ENCODE measurements around the gene MAP4K2. TPM values are rescaled to one million over a fixed set of nuclear protein-coding genes. Genes with fewer than 3 reads are reported as not detected.
A peak's percentile ranks its signal among the peaks of the same experiment; 100 is the strongest.

Gene MAP4K2
- total RNA-seq (1 to 10 TPM; 6.1 to 8.6 (median 7.0) TPM), polyA plus RNA-seq (10 to 100 TPM; 19.5 to 24.0 TPM)

DNA sequence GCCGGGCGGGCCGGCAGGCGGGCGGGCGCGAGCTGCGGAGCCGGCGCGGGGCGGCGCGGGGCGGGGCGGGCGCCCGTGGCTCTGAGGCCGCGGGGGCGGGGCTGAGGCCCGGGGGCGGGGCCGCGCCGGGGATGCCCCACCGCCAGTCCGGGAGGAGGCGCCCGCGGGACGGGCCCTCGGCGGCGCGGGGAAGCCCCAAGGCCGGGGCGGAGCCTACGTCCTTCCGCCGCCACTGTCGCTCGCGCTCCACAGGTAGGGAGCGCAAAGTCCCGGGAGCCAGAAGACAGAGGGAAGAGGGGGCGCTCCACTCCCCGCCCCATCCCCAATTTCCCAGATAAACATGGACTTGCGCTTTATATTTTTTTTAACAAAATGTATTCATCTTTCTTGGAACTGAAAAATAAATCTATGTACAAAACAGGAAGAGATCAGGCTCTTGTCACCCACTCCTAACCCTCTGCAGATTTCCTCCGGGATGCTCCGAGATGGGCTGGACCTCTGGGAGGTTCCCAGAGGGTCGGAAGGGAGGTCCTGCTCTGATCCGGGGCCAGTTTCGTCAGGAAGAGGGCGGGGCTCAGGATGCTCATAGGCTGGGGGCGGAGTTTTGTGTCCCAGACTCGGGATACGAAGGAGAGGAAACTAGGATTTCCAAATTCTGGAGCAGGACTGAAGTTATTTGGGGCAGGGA, at the start of gene MAP4K2:
Gene MAP4K2 (minus strand): TSS at position 57 of the 688 bp plus-strand sequence. CDS start 65 bp downstream, outside the sequence.
- H3K27me3 ChIP-seq, result no peaks in the 10 kb centered on the region
- H3K9me3 ChIP-seq, result no peaks in the 10 kb centered on the region
- peak; percentile 91 to 96 (median 94) for ATAC-seq
- 1% methylated on average over 28 to 58 of the region's 58 CpGs for WGBS, 2 donors
- peaks cover 6 to 12% (median 7%) of the 10 kb centered on the region in 3 donors for H3K4me1 ChIP-seq
- peak; percentile 79 to 94 (median 88) for DNase-seq
- TF ChIP-seq, protein P1, sequence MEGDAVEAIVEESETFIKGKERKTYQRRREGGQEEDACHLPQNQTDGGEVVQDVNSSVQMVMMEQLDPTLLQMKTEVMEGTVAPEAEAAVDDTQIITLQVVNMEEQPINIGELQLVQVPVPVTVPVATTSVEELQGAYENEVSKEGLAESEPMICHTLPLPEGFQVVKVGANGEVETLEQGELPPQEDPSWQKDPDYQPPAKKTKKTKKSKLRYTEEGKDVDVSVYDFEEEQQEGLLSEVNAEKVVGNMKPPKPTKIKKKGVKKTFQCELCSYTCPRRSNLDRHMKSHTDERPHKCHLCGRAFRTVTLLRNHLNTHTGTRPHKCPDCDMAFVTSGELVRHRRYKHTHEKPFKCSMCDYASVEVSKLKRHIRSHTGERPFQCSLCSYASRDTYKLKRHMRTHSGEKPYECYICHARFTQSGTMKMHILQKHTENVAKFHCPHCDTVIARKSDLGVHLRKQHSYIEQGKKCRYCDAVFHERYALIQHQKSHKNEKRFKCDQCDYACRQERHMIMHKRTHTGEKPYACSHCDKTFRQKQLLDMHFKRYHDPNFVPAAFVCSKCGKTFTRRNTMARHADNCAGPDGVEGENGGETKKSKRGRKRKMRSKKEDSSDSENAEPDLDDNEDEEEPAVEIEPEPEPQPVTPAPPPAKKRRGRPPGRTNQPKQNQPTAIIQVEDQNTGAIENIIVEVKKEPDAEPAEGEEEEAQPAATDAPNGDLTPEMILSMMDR (IDR thresholded peaks at IDR 0.05), result no peak
- H3K36me3 ChIP-seq, result peaks cover 0 to 3% (median 3%) of the 10 kb centered on the region in 3 donors
- intact Hi-C loops (cut with DNase I), result no loop called here
- peak within 1 kb of the TSS; percentile 39 to 68 (median 52) for H3K4me3 ChIP-seq
- H3K27ac ChIP-seq, result peak within 1 kb of the TSS; percentile 41 to 60 (median 46)
- FAIRE-seq, result no peak

DNA sequence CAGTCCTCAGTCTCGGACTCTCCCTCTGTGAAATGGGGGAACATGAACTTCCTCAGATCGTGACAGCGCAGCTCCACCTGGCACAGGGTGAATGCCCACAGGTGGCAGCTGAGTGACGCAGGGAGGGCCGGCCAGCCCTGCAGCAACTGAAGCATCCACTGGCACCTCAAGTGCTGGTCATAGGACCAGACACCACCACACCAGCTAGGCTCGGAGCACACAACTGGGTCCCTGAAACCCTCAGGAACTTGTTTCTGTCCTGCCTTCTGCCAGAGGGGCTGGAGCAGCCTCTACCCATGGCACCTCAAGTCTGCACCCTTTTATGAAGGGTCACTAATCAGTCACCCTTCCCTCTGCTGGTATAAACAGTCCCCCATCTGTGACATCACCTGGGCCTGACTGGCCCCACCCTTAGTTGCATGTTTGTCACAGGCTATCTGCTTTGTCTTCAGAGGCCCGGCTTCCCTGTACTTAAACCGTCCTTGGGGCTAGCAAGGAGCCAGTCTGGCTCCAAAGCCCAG, 48.9 kb upstream of the MAP4K2 start:
- Histone ChIP-seq H3K9me3 (no peaks in the 10 kb centered on the region), H3K4me1 (peaks cover 5 to 32% (median 10%) of the 10 kb centered on the region in 3 donors), H3K4me3 (no peak overlapping the region), H3K27me3 (no peaks in the 10 kb centered on the region), H3K36me3 (peaks cover 0 to 9% (median 0%) of the 10 kb centered on the region in 3 donors), H3K27ac (no peak overlapping the region)
- TF ChIP-seq, protein P1 (IDR thresholded peaks at IDR 0.05), result no peak
- no peak for ATAC-seq
- intact Hi-C loops (cut with DNase I), result loop anchor here in 2 of 3 donors (5.0 to 10.0 kb wide), 2 partner anchors 40 to 253 kb away; no protein-coding TSS in a partner anchor
- FAIRE-seq, result no peak
- no peak for DNase-seq
- 86 to 88% methylated on average over 8 of the region's 8 CpGs for WGBS, 2 donors

DNA sequence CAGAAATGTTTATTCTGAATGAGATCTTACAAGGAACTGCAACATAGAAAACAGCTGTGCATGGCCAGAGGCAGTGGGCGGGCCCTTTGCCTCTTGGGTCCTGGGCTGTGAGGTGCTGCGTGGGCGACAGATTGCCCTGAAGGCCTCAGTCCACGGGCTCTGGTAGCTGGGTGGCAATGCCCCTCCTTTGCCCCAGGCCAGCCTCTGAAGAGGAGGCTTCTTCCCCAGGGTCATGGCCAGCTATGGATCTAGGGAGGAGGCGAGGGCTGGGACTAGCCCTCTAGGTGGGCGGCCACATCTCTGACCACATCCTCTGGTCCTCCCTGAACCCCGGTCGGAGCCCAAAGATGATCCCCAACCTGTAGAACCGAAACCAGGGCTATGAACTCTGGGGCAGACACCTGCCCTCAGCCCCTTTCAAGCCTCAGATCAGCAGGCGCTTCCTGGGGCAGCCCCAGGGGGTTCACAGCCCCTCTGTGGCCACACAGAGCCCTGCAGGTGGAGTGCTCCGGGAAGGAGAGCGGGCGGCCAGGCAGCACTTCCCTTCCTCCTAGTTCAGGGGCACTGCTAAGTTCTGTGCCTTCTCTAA, 48.1 kb upstream of the MAP4K2 start:
- no peak overlapping the region for H3K27ac ChIP-seq
- intact Hi-C loops (cut with DNase I), result loop anchor here in 2 of 3 donors (5.0 to 10.0 kb wide), 2 partner anchors 41 to 254 kb away; no protein-coding TSS in a partner anchor
- no peaks in the 10 kb centered on the region for H3K9me3 ChIP-seq
- peaks cover 5 to 32% (median 10%) of the 10 kb centered on the region in 3 donors for H3K4me1 ChIP-seq
- no peak overlapping the region for H3K4me3 ChIP-seq
- FAIRE-seq (no peak), DNase-seq (peak in 1 of 6 donors; percentile 49), ATAC-seq (no peak)
- 72 to 74% methylated on average over 13 of the region's 13 CpGs for WGBS, 2 donors
- no peaks in the 10 kb centered on the region for H3K27me3 ChIP-seq
- peaks cover 0 to 9% (median 0%) of the 10 kb centered on the region in 3 donors for H3K36me3 ChIP-seq
- TF ChIP-seq, protein P1 (IDR thresholded peaks at IDR 0.05), result no peak

DNA sequence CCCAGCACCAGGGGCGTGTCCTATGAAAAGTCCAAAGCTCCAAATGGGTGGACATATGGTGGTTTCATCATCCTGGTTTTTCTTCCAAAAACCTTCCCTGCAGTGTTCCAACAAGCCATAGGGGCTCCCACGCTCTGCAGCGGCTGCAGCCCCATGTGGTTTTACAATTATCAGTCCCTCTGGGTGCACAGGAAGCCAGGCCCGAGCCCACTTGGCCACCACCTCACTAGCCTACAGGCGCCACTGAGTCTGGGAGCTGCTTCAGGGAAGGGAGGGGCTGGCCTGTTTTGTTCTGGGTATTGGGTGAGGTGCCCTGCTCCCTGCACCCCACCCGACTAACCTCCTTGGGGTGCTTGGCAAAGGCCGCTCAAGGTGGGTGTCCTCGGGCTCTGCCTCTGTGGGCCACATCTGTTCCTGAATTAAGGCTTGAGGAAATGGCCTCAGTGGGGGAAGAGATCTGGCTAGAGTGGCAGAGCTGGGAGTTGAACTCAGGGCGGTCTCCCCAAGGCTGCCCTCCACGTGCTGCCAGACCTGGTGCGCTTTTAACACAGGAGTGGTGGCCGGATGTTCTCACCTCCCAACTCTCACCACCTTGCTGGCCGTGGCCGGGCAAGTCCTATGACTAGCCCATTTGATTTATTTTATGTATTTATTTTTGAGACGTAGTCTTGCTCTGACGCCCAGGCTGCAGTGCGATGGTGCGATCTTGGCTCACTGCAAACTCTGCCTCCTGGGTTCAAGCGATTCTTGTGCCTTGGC, 46.8 kb upstream of the MAP4K2 start:
- TF ChIP-seq, protein P1 (IDR thresholded peaks at IDR 0.05), result no peak
- FAIRE-seq, result no peak
- peaks cover 5 to 25% (median 10%) of the 10 kb centered on the region in 3 donors for H3K4me1 ChIP-seq

More for the DNA sequence above, 46.8 kb upstream of the MAP4K2 start:
- Histone ChIP-seq H3K4me3 (no peak overlapping the region), H3K36me3 (peaks cover 0 to 9% (median 0%) of the 10 kb centered on the region in 3 donors), H3K27ac (no peak overlapping the region), H3K27me3 (no peaks in the 10 kb centered on the region), H3K9me3 (no peaks in the 10 kb centered on the region)
- no peak for ATAC-seq
- DNase-seq, result peak in 1 of 6 donors; percentile 51
- WGBS, 2 donors, result 86 to 89% methylated on average over 19 of the region's 19 CpGs
- intact Hi-C loops (cut with DNase I), result loop anchor here in 2 of 3 donors (5.0 to 10.0 kb wide), 3 partner anchors 43 to 255 kb away; no protein-coding TSS in a partner anchor

Data from pancreas (tissue), 10 donors.